Keratinocyte (primary cell): ENCODE data around the gene DHX35. TPM values are rescaled to one million over a fixed set of nuclear protein-coding genes. Genes with fewer than 3 reads are reported as not detected.

Experiments used
- DNase-seq: peaks from one replicate; pipeline ENCODE4 v3.0.0-alpha.2; 2011; ENCODE audit warnings: low read depth, missing footprints, low spot score
- FAIRE-seq: peaks from 2 replicates; lab custom pipeline; 2011; peaks lifted over from hg19 to GRCh38; lab: Jason Lieb, UNC
- H2AFZ ChIP-seq: 2 replicates; pipeline ENCODE4 v1.6.0; 2012; ENCODE audit warnings: low read length, control low read depth, inconsistent platforms; ENCODE audit not compliant: control insufficient read depth
- H3K27ac ChIP-seq: 2 replicates; pipeline ENCODE4 v1.5.1; 2011; ENCODE audit warnings: low read length; ENCODE audit not compliant: control insufficient read depth, insufficient read depth
- H3K27me3 ChIP-seq: 3 replicates; pipeline ENCODE4 v1.6.0; 2011; ENCODE audit warnings: low read length; ENCODE audit not compliant: control insufficient read depth, insufficient read depth; ENCODE audit errors: extremely low read depth
- H3K36me3 ChIP-seq, 2 experiments: 2 replicates in 1 of 2; 3 replicates in 1 of 2; pipeline ENCODE4 v1.5.1; 2011; ENCODE audit warnings: low read length in 2 of 2, mild to moderate bottlenecking in 1 of 2; ENCODE audit not compliant: control insufficient read depth in 2 of 2, insufficient read depth in 2 of 2; ENCODE audit errors: extremely low read depth in 1 of 2
- H3K4me1 ChIP-seq: 3 replicates; pipeline ENCODE4 v1.5.1; 2011; ENCODE audit warnings: low read length; ENCODE audit not compliant: control insufficient read depth, insufficient read depth; ENCODE audit errors: extremely low read depth
- H3K4me2 ChIP-seq: 3 replicates; pipeline ENCODE4 v1.6.0; 2011; ENCODE audit warnings: low read depth, low read length; ENCODE audit not compliant: control insufficient read depth, insufficient read depth; ENCODE audit errors: extremely low read depth
- H3K4me3 ChIP-seq, 3 experiments: fragments of 200-600 bp in 1 of 3; sonication (generic) in 1 of 3; 2 replicates in 2 of 3; 3 replicates in 1 of 3; pipeline ENCODE4 v1.5.1; 2011 to 2016; ENCODE audit warnings: low read length in 3 of 3, mild to moderate bottlenecking in 3 of 3, control low read depth in 2 of 3, inconsistent platforms in 1 of 3, low read depth in 1 of 3, mixed read lengths in 1 of 3, mixed run types in 1 of 3, moderate library complexity in 1 of 3; ENCODE audit not compliant: control insufficient read depth in 2 of 3, insufficient read depth in 2 of 3; ENCODE audit errors: extremely low read depth in 1 of 3
- H3K79me2 ChIP-seq: 2 replicates; pipeline ENCODE4 v1.6.0; 2012; ENCODE audit warnings: low read length; ENCODE audit not compliant: control insufficient read depth, insufficient read depth
- H3K9ac ChIP-seq: 3 replicates; pipeline ENCODE4 v1.6.0; 2011; ENCODE audit warnings: low read length; ENCODE audit not compliant: control insufficient read depth, insufficient read depth; ENCODE audit errors: extremely low read depth
- H3K9me1 ChIP-seq: 3 replicates; pipeline ENCODE4 v1.6.0; 2011; ENCODE audit warnings: low read length; ENCODE audit not compliant: control insufficient read depth, insufficient read depth; ENCODE audit errors: extremely low read depth
- H3K9me3 ChIP-seq: 2 replicates; pipeline ENCODE4 v1.5.1; 2012; ENCODE audit warnings: low read depth, low read length; ENCODE audit not compliant: control insufficient read depth
- H4K20me1 ChIP-seq: 3 replicates; pipeline ENCODE4 v1.6.0; 2011; ENCODE audit warnings: low read length; ENCODE audit not compliant: control insufficient read depth, insufficient read depth; ENCODE audit errors: extremely low read depth
- CTCF ChIP-seq, 3 experiments: IDR thresholded peaks in 1 of 3; conservative IDR thresholded peaks in 1 of 3; optimal IDR thresholded peaks in 1 of 3; 2 replicates in 2 of 3; 3 replicates in 1 of 3; pipeline versions ENCODE3 to v1.5.1; 2011; ENCODE audit warnings: low read length in 3 of 3, mild to moderate bottlenecking in 3 of 3, moderate library complexity in 2 of 3, control low read depth in 1 of 3, inconsistent platforms in 1 of 3; ENCODE audit not compliant: insufficient read depth in 2 of 3; ENCODE audit errors: extremely low read depth in 1 of 3
- EZH2 ChIP-seq: IDR thresholded peaks from one replicate; pipeline ENCODE4 v1.6.1; 2012; ENCODE audit warnings: inconsistent platforms, mild to moderate bottlenecking, low read length, moderate library complexity
- dilution Hi-C: fragments of 300-500 bp; cut with MboI; formaldehyde crosslinking; loops from one replicate; pipeline ENCODE4 v1.7.0; 2020; ENCODE audit warnings: low sequenced_read_pairs; ENCODE audit not compliant: extremely low pct_ligation_motif_present
- polyA plus RNA-seq, 5 experiments: library from polyadenylated mRNA; depleted of rRNA in 3 of 5; stranded (reverse) in 3 of 5; stranded (forward) in 1 of 5; unstranded in 1 of 5; fragments of >200 nt; gene quantifications; 1 replicate in 1 of 5; 2 replicates in 3 of 5; 3 replicates in 1 of 5; pipeline versions ENCODE4 v1.2.1 to v1.2.3, GENCODE V29; 2011 to 2012; ENCODE audit warnings: missing spikeins in 2 of 5, low read depth in 1 of 5, low replicate concordance in 1 of 5

DHX35 gene
- polyA plus RNA-seq, 1 donor (not counting 4 experiments of a cell fraction or from before 2014, with no cell fraction given), result 9.8 TPM

GRCh38 chr20:38937978-38938473 lies 24.1 kb upstream of the DHX35 start:
- Histone ChIP-seq H2AFZ (no peak overlapping the region), H3K36me3 (peaks cover 1 to 31% of the 10 kb centered on the region in 2 experiments), H3K79me2 (peaks cover 87% of the 10 kb centered on the region), H4K20me1 (peaks cover 2% of the 10 kb centered on the region), H3K27ac (no peak overlapping the region), H3K4me3 (no peak overlapping the region), H3K9ac (no peak overlapping the region), H3K9me1 (peaks cover 3% of the 10 kb centered on the region), H3K4me2 (no peak overlapping the region), H3K9me3 (no peaks in the 10 kb centered on the region), H3K27me3 (no peaks in the 10 kb centered on the region), H3K4me1 (peaks cover 12% of the 10 kb centered on the region)
- dilution Hi-C loops, result no loop called here
- no peak for FAIRE-seq
- no peak for TF ChIP-seq CTCF (optimal IDR thresholded peaks at IDR 0.05 in 1 of 3, IDR thresholded peaks at IDR 0.05 in 1 of 3, conservative IDR thresholded peaks at IDR 0.05 in 1 of 3; ENCODE audit: extremely low read depth in 1 of 3, insufficient read depth in 2 of 3, low read length in 3 of 3)
- no peak for TF ChIP-seq EZH2
- DNase-seq, result no peak

- Histone ChIP-seq H3K36me3 (peaks cover 1 to 38% of the 10 kb centered on the region in 2 experiments), H3K4me1 (peaks cover 12% of the 10 kb centered on the region), H3K9me1 (peaks cover 3% of the 10 kb centered on the region), H3K4me2 (no peak overlapping the region), H4K20me1 (peaks cover 2% of the 10 kb centered on the region), H3K27ac (no peak overlapping the region), H3K4me3 (no peak overlapping the region), H3K27me3 (no peaks in the 10 kb centered on the region), H3K9me3 (no peaks in the 10 kb centered on the region), H2AFZ (no peak overlapping the region), H3K9ac (no peak overlapping the region), H3K79me2 (peaks cover 76% of the 10 kb centered on the region)
- FAIRE-seq (no peak), DNase-seq (no peak)
- TF ChIP-seq EZH2, result no peak
- TF ChIP-seq CTCF (optimal IDR thresholded peaks at IDR 0.05 in 1 of 3, IDR thresholded peaks at IDR 0.05 in 1 of 3, conservative IDR thresholded peaks at IDR 0.05 in 1 of 3; ENCODE audit: extremely low read depth in 1 of 3, insufficient read depth in 2 of 3, low read length in 3 of 3), result no peak
- dilution Hi-C loops, result no loop called here
Observed at GRCh38 chr20:38939686-38940085, 22.5 kb upstream of the DHX35 start.
